CD4-positive, alpha-beta T cell treated with Interleukin-1 beta for 1 hour (primary cell): ENCODE measurements around the gene CPS1.

Source experiments
- DNase-seq, 2 donors: peaks; one replicate each; pipeline ENCODE4 v3.0.0-alpha.2; 2020 to 2022

CPS1 gene

DNA sequence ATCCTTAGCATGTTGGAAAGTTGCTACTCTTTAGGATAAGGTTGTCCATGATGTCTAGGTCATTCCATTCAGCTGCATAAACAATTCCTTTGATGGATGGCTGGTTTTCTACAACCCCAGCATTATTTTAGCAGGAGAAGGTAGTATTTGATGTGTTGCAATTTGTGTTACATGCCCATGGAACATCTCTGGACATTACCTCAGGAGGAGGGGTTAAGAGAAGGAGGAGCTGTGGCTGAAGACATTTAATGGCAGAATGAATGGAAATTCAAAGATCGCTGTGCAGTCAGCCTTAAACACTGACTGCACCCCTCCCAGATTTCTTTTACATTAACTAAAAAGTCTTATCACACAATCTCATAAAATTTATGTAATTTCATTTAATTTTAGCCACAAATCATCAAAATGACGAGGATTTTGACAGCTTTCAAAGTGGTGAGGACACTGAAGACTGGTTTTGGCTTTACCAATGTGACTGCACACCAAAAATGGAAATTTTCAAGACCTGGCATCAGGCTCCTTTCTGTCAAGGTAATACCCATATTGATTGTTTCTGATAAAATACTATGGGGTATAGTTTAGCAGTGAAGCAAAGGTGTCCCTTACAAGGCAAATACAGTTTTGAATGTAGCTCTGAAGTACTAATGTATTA lies at the start of gene CPS1:
CPS1 (plus strand) TSS at position 271 of the 652 bp plus-strand sequence; CDS start at position 406, 135 bp downstream.
- DNase-seq: no peak

GRCh38 chr2:210515911-210516310 lies 40.5 kb upstream of the CPS1 start:
- no peak for DNase-seq

- no peak for DNase-seq
Measured at GRCh38 chr2:210517264-210517663, 39.1 kb upstream of the CPS1 start.

DNA sequence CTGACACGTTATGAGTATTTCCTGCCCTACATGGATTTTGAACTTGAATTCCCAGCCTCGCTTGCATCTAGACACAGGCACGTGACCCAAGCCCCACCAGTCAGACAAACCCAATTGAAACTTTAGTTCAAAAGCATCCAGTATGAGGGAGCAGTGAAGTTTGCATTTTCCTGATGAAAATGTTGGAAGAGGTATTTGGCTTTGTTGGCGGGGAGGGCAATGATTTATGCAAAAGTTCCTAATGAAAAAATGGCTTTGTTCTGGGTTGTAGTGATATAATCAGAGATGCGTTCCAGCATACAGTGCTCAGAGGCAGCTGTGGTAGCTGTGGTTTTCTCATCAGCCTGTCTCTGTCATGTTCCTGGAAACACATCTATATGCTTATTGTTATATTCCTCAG lies 36.8 kb upstream of the CPS1 start:
- DNase-seq: no peak

GRCh38 chr2:210522399-210522798 lies 34.0 kb upstream of the CPS1 start:
- no peak for DNase-seq

- DNase-seq: no peak
Measured at GRCh38 chr2:210523650-210524289, 32.6 kb upstream of the CPS1 start.

- no peak for DNase-seq
Measured at GRCh38 chr2:210524533-210524932, 31.9 kb upstream of the CPS1 start.

GRCh38 chr2:210527286-210527685 lies 29.1 kb upstream of the CPS1 start:
- DNase-seq: no peak

- no peak for DNase-seq
Measured at GRCh38 chr2:210528716-210529115, 27.7 kb upstream of the CPS1 start.

- DNase-seq: no peak
Measured at GRCh38 chr2:210531050-210531449, 25.3 kb upstream of the CPS1 start.

DNA sequence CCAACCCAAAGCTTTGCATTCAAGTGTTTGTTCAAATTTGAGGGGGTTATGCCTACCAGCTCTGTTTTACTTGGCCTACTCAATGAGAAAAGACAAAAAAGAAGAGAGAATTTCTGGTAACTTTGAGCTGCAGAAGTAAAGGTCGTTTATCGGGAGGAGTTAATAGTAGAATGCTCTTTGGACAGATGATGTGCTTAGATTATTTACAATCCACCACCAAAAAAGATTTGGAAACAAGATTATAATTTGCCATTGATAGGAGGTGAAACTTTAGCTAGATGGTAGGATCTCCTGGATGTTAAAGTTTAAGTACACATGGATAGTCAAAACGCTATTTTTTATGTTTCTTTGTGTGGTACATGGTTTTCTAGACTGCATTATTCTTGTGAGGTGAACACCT lies 24.9 kb upstream of the CPS1 start:
- DNase-seq: no peak

DNA sequence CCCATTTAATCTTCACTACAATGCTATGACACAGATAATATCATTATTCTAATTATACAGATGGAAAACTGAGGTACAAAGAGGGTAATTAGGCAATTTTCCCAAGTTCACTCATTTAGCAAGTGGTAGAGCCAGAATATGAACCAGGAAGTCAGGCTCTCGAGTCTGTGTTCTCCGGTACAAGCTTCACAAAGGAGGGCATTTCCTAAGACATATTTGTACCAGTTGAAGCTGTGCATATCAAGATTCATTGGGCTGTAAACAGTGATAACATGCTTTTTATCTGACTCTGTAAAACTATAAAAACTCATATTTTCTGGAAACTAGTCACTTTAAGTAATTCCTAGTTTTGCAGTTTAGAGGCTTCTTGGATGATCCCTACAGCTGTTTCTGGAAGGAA lies 23.0 kb upstream of the CPS1 start:
- no peak for DNase-seq

DNA sequence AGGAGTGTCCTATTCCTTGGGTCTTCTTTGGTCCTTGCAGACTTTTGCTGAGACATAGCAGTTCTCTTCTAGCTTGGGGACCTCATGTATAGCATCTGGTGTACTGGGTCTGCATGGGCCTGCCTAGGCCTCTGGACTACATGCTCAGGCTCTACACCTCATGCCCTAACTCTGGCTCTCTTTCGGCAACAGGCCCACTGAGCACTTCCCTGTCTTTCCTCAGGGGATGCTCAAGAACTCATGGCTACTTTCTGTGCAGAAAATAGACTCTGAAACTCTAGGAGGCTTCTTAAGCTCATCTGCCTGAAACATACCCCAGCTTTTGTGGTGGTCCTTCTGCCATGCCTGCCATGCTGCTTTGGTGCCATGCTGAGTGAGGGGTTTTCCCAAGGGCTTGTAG lies 21.5 kb upstream of the CPS1 start:
- DNase-seq: no peak

GRCh38 chr2:210536973-210537650 lies 19.3 kb upstream of the CPS1 start:
- DNase-seq: no peak

GRCh38 chr2:210539035-210539434 lies 17.4 kb upstream of the CPS1 start:
- DNase-seq: no peak

DNA sequence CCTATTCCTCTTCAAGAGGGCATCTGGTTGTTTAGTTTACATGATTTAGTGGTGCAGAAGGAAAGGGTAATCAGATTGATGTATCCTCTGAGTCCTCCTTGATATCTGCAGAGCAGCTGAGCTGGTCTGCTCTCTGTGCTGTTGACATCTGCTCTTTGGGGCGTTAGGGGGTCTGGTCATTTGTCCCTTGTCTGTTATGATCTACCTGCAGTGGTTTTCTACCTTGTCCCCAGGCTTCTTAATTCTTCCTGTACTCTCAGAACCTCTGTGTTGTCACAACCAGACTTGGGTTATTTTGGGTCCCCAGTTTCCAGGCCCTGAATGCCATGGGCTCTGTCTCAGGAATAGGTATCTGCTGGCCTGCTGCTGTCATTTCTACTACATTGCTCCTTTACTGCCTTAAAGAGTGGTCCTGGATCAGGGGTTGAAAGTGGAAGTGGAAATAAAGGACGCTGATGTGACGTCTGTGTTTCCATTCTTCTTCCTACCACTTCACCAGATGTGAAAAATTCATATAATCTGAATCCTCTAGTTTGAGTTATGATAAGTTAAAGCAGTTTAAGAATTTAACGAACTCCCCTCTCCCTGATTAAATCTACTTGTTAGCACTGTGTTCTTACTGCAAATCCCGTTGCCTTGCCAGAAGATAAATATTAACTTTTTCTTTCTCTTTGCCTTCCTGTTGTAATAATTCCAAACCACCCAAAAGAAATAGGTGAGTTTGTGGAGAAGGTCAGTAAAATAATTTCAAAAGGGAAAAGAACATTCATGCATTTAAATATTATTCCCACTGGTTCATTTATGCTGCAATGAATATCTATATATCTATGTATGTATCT lies 16.6 kb upstream of the CPS1 start:
- DNase-seq: no peak

DNA sequence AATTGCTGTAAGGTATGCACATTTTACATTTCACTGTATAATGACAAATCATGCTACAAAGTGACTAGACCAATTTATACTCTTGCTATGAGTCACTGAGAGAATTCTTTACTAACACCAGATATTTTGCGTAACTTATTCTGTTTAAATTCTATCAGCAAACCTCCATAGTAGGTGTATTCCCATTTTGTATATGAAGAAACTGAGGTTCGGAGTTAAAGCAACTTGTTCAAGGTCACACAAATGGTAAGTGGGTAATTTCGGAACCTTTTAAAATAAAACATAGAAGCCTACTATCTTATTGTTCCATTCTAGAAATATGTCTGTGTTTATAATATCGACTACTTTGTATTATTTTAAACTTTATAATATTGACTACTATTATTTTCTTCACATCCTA lies 15.9 kb upstream of the CPS1 start:
- no peak for DNase-seq

GRCh38 chr2:210540900-210541289 lies 15.5 kb upstream of the CPS1 start:
- DNase-seq: no peak

GRCh38 chr2:210541290-210541902 lies 15.0 kb upstream of the CPS1 start:
- DNase-seq: no peak

GRCh38 chr2:210544007-210544590 lies 12.3 kb upstream of the CPS1 start:
- no peak for DNase-seq

- DNase-seq: no peak
Measured at GRCh38 chr2:210544831-210545230, 11.6 kb upstream of the CPS1 start.

- DNase-seq: no peak
Measured at GRCh38 chr2:210546424-210547208, 9.8 kb upstream of the CPS1 start.
